GM12873 (cell line): ENCODE results near the gene SETDB1.

Experiments
- TF ChIP-seq, protein P1 (sequence below): IDR thresholded peaks from 2 replicates; pipeline ENCODE4 v1.5.1; 2012; ENCODE audit warnings: low read depth, mild to moderate bottlenecking, moderate library complexity, low read length, control low read depth; ENCODE audit not compliant: insufficient read depth; ENCODE audit errors: missing control alignments

Gene SETDB1

DNA sequence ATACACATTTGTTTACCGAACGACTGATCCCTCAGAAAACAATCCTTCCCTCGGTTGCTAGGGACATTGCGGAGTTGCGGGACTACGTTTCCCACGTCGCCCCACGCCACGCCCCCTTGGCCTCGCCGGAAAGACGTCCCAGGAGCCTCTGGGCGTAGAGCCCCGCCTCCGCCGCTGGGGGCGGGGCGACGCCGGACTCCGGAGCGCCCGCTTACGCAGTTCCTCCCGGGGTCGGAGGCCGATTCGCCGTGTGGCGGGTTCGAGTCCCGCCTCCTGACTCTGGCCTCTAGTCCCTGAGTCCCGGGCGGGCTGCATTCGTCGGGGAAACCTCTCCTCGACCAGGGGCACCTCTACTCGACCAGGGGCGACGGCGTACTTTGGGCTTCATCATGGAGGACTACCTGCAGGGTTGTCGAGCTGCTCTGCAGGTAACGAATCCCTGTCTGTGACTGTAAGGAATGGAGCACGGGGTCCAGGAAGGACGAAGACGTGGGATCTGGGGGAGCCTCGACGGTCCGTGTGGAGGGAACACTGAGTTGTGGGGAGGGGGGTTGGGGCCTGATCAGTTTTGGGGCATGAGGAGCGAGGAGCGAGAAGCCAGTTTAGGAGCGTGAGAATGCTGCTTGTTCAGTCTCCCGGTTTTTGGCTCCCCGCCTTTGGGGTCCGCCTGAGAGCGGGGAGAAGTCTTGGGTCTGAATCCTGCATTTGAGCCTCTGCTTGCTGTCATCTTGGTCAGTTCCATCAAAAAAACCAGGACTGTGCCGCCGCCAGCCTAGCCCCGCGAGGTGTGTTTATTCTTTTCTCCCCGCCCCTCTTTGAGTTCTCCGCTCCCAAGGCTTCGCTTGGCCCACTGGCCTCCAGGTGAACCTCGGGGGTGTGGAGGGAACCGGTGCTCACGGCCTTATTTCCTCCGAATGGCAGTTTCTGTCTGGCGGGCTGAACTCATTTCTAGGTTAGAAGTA is 82.4 kb downstream of the SETDB1 start, which contains the start of gene PRUNE1:
PRUNE1 (plus strand) TSS at position 206 of the 962 bp plus-strand sequence; CDS start at position 390, 184 bp downstream.
- TF ChIP-seq, protein P1, sequence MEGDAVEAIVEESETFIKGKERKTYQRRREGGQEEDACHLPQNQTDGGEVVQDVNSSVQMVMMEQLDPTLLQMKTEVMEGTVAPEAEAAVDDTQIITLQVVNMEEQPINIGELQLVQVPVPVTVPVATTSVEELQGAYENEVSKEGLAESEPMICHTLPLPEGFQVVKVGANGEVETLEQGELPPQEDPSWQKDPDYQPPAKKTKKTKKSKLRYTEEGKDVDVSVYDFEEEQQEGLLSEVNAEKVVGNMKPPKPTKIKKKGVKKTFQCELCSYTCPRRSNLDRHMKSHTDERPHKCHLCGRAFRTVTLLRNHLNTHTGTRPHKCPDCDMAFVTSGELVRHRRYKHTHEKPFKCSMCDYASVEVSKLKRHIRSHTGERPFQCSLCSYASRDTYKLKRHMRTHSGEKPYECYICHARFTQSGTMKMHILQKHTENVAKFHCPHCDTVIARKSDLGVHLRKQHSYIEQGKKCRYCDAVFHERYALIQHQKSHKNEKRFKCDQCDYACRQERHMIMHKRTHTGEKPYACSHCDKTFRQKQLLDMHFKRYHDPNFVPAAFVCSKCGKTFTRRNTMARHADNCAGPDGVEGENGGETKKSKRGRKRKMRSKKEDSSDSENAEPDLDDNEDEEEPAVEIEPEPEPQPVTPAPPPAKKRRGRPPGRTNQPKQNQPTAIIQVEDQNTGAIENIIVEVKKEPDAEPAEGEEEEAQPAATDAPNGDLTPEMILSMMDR: peak; percentile 4

DNA sequence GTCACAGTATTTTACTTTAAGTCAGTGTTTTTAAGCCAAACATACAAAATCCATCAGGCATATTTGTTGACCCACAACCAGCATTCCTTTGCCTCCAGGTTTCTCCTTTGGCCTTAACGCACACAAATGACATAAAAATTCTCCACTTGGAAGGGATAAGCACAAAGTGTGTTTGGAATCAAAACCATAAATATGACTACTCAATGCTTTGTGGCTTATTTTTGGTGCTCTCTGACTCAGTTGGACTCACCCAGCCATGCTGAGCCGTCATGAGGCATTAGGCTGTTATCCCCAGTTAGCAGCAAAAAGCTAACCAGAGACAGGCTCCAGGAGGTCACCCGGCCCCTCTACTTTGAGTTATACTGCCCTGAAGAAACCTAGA is 83.0 kb downstream of the SETDB1 start:
- TF ChIP-seq, protein P1: no peak

DNA sequence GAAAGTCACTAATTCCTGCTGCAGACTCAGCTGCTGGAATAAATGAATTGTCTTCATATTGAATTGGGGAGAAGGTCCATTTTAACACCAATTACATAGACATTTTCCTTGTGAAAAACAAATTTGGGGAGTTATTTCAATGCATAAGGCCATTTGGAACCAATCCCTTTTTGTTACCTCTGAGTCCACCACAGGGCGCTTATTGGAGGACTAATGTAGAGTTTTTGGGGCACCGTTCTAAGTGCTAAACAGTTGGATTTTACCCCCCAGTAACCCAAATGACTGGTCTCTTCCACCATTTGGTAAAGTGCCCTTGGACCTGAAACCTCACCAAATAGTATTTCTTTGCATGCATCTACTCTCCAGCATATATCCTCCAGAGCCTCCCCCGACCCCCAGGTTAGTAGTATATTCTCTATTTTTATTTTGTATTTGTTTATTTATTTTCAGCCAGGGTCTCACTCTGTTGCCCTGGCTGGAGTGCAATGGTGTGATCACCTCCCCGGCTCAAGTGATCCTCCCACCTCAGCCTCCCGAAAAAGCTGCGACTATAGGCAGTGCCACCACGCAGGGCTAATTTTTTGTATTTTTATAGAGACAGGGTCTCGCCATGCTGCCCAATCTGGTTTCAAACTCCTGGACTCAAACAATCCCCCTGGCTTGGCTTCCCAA is 83.6 kb downstream of the SETDB1 start:
- TF ChIP-seq, protein P1: no peak

DNA sequence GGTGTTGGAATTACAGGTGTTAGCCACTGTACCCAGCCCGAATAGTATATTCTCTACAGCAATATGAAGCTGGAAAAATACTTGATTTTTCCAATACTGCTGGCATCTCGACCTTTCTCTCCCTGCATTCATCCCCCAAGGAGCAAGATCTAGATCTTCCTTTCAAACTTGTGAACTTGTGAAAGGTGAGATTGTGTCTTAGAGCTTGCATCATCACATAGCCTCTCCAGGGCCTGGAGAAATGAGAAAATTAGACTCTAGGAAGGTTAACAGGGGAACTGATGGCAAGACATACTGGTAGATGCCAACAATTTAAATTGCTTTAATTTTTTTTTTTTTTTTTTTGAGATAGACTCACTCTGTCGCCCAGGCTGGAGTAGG is 84.2 kb downstream of the SETDB1 start:
- TF ChIP-seq, protein P1: no peak

DNA sequence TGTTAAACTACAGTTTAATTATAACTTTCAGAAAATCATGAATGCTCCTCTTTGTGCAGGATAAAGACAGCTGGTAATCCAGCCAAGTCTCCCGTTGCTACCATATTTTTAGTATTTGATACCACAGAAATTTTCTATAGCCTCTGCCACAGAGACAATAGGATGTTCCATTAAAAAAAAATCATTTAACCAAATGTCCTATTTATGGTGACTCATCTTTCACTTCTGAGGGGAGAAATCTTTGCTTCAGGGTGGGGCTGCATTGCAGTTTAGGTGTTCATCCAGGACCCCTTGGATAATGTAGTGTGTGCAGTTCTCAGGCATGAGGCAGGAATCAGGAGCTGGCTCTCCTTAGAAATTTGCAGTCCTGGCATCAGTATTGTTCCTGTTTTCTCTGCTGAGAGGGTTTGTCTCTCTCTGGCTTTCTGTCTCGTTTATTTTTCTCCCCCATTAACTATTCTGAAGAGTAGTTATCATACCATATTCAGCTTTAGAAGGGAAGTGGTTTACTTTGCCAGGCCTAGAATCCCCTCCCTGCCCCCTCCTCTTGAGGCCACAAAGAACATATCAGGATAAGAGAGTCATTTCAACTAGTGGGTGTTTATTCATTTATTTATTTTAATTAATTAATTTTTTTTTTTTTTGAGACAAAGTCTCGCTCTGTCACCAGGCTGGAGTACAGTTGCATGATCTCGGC is 85.1 kb downstream of the SETDB1 start:
- TF ChIP-seq, protein P1: no peak

DNA sequence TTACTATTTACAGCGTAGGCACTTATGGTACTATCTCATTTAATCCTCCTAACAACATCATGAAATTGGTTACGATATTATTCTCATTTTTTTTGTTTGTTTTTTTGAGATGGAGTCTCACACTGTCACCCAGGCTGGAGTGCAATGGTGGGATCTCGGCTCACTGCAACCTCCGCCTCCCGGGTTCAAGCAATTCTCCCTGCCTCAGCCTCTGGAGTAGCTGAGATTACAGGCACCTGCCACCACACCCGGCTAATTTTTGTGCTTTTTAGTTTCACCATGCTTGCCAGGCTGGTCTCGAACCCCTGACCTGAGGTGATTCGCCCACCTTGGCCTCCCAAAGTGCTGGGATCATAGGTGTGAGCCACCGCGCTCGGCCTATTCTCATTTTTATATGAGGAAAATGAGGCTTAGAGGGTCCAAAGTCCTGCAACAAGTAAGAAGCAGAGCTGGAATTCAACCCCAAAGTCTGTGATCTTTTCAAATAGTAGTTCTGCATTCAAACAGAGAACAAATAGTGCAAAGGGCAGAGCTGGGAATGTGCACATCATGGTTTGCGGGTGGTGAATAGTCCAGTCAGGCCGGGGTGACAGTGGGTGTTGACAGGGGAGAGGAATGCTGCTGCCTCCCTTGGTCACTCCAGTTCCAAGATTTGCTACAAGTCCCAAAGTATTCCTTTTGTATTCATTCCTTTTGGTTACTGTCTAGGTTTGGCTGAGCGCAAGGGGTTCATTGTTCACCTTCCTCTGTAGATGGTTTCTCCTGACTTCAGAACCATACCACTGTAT is 86.7 kb downstream of the SETDB1 start:
- TF ChIP-seq, protein P1: no peak
